ENCODE data around the gene ASPDH.
A peak's percentile ranks its signal among the peaks of the same experiment; 100 is the strongest.

The ASPDH gene

DNA sequence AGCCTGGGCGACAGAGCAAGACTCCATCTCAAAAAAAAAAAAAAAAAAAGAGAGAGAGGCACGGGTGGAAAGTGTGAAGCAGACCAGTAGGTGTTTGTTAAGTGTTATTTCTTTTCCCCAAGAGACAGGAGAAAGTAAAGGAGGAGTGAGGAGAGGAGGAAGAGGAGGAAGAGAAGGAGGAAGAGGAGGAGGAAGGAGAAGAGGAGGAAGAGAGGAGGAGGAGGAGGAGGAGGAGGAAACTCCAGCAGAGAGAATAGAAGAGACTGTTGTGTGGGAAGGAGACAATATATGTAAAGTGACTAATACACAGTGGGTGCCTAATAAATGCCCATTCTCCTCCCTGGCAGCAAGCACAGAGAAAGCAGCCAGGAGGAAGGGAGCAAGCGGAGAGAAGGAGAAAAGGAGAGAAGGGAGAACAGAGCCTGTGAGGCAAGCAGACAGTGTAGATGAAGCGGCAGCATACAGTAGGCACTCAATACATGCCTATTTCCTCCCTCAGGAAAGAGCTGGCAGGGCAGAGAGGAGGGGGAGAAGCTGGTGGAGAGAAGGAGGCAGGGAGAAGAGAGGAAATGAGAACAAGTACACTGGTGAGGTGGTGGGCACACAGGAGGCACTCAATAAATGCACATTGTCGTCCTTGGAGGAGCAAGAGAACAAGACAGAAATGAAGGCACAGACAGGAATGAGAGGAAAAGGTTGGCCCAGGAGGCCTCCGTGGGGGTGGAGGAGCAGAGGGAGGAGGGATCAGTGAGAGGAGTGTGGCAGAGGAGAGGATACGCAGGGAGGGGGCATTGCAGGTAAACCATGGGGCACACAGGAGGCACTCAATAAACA, 19.3 kb downstream of the ASPDH start:
- DNase-seq: no peak

GRCh38 chr19:50493171-50493570, 20.5 kb downstream of the ASPDH start:
- DNase-seq: no peak

- peak in 1 of 2 donors; percentile 19 for DNase-seq
Measured at GRCh38 chr19:50492303-50493052, 21.2 kb downstream of the ASPDH start.

- DNase-seq: no peak
Measured at GRCh38 chr19:50490991-50491472, 22.7 kb downstream of the ASPDH start.

DNA sequence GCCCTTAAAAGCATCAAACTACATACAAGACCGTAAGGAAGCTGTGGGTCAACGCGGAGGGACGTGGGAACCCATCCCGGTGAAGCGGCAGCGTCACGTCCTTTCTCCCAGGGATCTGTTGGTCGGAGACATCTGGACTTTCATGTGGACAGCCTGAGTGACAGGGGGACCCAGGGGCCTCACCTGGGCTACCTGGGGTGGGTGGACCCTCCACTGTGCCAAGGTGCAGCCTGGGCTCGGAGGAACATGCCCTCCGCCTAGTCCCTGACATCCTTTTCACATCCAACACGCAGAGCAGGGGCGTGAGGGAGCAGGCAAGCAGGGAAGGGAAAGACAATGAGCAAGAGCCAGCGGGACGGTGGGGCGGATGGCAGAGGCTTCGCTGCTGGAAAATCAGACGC, 23.3 kb downstream of the ASPDH start:
- no peak for DNase-seq

DNA sequence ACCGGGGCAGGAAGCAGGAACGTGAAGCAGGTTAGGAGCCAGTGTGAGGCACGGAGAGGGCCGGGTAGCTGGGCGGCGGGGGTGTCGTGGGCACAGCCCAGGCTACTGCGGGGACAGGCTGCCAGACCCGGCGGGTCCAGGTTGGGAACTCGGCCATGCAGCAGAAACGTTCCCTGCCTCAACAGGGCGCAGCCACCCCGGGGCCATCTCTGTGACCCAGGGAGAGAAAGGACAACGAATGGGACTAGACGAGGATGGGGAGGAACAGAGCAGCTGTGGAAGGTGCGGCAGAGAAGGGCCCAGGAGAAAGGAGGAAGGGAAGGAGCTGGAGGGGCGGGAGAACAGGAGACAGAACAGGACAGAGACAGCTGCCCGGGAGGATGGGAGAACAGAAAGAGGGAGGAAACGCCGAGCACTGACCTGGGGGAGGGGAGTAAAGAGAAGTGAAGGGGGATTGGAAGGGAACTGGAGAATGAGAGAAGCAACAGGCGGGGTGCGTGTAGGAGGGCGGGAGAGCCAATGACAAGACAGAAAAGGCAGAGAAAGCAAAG, 24.2 kb downstream of the ASPDH start:
- DNase-seq: no peak

GRCh38 chr19:50488389-50489194, 25.1 kb downstream of the ASPDH start:
- DNase-seq: no peak

DNA sequence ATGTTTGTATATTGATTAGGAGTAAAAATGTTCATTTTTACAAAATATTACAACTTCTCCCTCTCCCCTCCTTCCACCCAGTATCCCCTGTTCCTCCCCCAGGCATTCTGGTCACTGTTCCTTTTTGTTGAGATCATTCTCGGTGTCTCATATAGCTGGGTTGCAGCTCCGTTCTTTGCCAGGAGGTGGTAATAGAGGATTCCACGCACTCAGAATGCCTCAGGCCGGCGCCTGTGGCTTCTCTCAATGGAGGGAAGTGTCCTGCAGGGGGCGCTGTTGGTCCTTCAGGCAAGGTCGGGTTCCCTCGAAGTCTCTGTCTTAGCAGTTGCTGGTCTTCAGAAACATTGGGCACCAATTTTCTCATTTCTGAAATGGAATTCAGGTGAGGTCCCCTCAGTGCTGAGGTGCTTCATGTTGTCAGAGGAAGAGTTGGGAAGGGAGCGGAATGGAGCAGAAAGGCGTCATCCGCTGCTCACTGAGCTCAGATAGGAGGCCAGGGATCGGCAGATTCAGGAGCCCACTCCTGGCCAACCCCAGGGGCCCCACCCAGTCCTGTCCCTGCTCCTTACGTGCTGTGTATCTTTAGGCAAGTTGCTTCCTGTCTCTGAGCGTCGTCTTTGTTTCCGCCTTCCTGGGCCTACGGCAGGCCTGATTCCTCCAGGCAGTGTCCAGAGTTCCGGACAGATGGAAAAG, 26.7 kb downstream of the ASPDH start:
- DNase-seq: peak; percentile 43 to 54

GRCh38 chr19:50485284-50485955, 28.3 kb downstream of the ASPDH start:
- no peak for DNase-seq

DNA sequence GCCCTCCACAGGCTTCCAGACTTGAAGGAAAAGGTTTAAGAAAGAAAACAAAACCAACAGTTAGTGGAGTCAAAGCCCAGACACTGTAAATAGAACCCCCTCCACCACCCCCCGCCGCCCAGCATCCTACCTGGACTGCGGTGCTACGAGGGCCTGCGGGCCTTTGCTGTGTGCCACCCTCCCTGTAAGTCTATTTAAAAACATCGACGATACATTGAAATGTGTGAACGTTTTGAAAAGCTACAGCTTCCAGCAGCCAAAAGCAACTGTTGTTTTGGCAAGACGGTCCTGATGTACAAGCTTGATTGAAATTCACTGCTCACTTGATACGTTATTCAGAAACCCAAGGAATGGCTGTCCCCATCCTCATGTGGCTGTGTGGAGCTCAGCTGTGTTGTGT, 30.8 kb downstream of the ASPDH start:
- DNase-seq: no peak

DNA sequence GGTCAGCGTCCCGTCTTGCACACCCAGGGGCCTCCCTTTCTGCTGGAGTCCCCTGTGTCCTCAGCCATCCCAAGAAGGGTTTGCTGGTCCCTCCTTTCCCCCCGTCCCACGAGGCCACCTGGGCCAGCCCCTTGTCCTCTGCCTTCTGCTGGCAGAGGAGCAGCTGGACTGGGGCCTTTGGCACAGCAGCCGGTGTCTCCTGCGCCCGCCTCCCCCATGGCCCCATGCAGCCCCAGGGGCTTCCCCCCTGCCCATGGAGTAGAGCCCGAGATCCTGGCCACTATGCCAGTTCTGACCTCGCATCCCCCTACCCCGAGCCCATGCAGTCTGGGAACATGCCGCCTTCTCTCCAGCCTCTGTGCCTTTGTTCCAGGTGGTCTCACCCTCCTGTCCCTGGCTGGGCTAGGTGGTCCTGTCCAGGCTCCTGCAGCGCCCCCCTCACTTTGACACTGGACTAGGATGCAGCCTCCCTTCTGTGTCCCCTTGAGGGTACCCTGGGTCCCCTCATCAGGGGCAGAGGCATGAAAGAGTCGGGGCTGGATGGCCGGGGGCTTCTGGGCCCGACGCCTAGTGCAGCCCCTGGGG, 31.4 kb downstream of the ASPDH start:
- no peak for DNase-seq

DNA sequence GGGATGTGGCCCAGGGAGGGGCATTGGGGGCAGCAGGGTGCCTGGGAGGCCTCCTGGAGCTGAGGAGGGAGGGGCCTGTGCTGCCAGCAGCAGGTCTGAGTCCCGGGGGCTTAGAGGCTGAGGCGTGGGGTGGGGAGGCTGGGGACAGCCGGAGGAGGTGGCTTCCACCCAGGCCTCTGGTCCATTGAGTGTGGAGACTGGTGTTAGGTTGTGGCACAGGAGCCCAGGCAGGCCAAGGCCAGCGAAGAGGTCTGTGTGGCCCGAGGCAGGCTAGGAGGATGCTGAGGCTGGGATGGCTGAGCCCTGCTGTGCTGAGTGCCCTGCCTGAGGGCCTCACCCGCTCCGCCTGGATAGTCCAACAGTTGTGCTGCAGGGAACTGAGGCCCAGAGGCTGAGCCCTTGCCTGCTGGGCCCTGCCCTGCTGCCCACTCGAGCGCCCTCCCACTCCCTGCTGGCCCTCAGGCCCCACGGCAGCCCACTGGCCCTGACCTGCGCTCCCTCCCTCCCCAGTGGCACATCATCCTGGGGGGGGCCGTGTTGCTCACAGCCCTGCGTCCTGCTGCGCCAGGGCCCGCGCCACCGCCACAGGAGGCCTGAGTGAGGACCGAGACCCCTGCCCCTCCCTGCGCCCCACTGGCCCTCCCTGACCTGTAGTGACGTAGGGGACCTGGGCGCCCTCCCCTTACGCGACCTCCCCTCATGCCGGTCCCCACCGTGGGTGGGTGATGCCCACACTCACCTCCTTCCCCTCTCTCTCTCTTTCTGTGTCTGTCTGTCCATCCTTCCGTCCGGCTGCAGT, 32.2 kb downstream of the ASPDH start:
- no peak for DNase-seq

DNA sequence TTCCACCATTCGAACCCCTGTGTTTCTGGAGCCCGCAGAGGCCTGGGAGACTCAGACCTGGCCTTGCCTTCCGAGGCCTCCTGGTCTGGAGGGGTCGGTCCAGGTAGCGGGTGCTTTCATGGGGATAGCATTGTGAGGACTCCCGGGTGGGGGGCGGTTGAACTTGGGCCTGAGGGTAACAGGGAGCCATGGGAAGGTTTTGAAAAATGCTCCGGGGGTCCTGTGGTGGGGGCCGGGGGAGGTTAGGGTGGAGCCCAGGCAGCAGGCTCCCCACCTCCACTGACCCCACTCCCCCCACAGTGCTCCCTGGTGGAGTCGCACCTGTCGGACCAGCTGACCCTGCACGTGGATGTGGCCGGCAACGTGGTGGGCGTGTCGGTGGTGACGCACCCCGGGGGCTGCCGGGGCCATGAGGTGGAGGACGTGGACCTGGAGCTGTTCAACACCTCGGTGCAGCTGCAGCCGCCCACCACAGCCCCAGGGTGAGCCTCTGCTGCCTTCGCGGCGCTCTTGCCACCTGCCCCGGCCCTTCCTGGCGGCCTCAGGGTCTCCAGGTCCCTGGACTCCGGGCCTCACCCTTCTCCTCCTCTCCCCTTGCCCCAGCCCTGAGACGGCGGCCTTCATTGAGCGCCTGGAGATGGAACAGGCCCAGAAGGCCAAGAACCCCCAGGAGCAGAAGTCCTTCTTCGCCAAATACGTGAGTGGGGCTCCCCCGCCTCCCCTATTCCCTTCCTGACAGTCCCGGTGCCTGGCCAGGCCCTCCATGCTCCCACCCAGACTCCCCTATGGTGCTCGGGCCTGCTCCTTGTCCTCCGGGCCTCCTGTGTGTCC, 33.2 kb downstream of the ASPDH start:
- no peak for DNase-seq

- no peak for DNase-seq
Measured at GRCh38 chr19:50479761-50480251, 33.9 kb downstream of the ASPDH start.

DNA sequence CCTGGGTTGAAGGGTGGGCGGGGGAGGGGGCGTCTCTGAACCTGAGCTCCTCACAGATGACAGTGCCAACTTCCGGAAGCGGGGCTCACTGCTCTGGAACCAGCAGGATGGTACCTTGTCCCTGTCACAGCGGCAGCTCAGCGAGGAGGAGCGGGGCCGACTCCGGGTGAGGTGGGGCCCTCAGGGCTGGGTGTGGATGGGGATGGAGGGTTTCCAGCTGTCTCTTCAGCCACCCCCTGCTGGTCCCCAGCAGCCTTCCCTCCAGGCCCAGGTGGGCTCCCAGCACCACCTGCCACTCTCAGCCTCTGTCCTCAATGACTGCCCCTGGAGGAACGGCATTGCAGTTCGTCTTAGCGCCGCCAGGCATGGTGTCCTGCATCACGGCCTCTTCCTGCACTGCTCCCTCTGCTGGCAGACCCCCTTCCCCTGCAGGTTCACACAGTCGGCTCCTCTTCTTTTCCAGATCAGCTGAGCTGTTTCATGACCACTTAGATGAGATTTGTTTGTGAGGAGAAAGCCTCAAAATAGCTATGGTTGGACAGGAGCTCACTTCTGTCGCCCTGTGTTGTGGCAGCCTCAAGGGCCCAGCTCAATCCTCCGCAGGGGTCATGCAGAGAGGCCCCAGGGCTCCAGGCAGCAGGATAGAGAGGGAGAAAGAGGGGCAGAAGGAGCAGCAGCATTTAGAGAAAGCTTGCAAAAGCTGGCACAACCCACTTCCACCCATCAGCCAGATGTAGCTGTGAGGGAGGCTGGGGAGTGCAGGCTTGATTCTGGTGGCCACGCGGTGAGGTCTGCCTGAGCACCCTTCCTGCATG, 34.6 kb downstream of the ASPDH start:
- peak in 1 of 2 donors; percentile 26 for DNase-seq

DNA sequence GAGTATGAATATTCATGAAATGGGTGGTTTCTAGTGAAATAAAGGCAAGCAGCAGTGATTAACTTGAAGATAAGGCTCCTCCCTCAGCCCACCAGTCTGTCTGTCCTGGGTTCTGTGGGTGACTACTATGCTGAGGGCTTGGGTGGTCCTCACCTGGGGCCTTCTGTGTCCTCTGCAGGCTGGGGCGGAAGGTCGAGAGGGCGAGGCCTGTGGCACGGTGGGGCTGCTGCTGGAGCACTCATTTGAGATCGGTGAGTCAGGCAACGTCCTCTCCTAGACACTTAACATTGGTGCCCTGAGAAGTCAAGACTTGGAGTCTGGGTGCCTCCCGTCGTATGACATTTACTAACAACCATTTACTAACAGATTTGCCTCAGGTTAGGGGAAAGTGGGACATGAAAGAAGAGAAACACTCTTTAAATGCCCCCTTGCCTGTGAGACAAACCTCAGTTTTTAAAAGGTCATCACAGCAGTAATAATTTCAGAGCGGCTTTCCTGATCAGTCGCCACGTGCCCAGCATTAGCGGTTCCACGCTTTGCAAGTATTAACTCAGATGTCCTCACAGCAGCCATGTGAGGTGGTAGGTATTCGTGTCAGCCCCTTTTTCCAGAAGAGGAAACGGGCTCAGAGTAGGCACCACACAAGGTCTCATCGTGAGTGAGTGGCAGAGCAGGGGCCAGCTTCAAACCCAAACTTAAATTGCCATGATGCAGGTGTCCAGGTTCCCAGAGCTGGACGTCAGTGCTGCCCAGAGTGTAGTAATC, 35.8 kb downstream of the ASPDH start:
- no peak for DNase-seq

DNA sequence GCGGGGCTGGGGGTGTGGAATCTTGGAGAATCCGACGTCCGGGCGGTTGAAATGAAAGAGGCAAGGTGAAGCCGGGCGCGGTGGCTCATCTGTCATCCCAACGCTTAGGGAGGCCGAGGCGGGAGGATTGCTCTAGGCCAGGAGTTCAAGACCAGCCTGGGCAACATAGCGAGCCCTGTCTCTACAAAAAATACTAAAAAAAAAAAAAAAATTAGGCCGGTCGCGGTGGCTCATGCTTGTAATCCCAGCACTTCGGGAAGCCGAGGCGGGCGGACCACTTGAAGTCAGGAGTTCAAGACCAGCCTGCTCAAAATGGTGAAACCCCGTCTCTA, 36.8 kb downstream of the ASPDH start:
- no peak for DNase-seq
